Lung (tissue), 12 donors: ENCODE results near the gene CDK14. TPM values are rescaled to one million over a fixed set of nuclear protein-coding genes. Genes with fewer than 3 reads are reported as not detected.

Source experiments
- ATAC-seq: fragments of 200-7000 bp; cut with Tn5 transposase; one replicate; pipeline ENCODE4 v1.9.1; 2020; ENCODE audit warnings: moderate number of reproducible peaks; ENCODE audit not compliant: insufficient read depth, low FRiP score
- DNase-seq, 3 donors: peaks; one replicate each; pipeline ENCODE4 v3.0.0-alpha.2; 2013 to 2017
- H3K27ac ChIP-seq, 2 donors: one replicate each; pipeline ENCODE4 v1.5.1; 2013; ENCODE audit warnings: mild to moderate bottlenecking in 2 of 2, moderate library complexity in 2 of 2, control low read depth in 1 of 2, inconsistent platforms in 1 of 2, low read depth in 1 of 2, low read length in 1 of 2
- H3K27me3 ChIP-seq, 3 donors: one replicate each; pipeline ENCODE4 v1.5.1; 2013; ENCODE audit warnings: low read length in 2 of 3; ENCODE audit not compliant: control insufficient read depth in 3 of 3, insufficient read depth in 3 of 3
- H3K36me3 ChIP-seq, 4 donors: one replicate each; pipeline ENCODE4 v1.5.1; 2013; ENCODE audit warnings: low read length in 4 of 4, mild to moderate bottlenecking in 1 of 4, moderate library complexity in 1 of 4; ENCODE audit not compliant: control insufficient read depth in 4 of 4, insufficient read depth in 4 of 4
- H3K4me1 ChIP-seq, 5 donors: one replicate each; pipeline ENCODE4 v1.5.1; 2013; ENCODE audit warnings: low read length in 5 of 5, mild to moderate bottlenecking in 2 of 5, moderate library complexity in 1 of 5; ENCODE audit not compliant: control insufficient read depth in 5 of 5, insufficient read depth in 5 of 5
- H3K4me3 ChIP-seq: one replicate; pipeline ENCODE4 v1.5.1; 2013; ENCODE audit warnings: mild to moderate bottlenecking, control low read depth, moderate library complexity
- H3K9ac ChIP-seq, 2 donors: one replicate each; pipeline ENCODE4 v1.5.1; 2013; ENCODE audit warnings: low read length in 2 of 2, control low read depth in 1 of 2; ENCODE audit not compliant: insufficient read depth in 1 of 2
- H3K9me3 ChIP-seq, 4 donors: one replicate each; pipeline ENCODE4 v1.5.1; 2013; ENCODE audit warnings: low read length in 3 of 4, mild to moderate bottlenecking in 1 of 4, moderate library complexity in 1 of 4; ENCODE audit not compliant: control insufficient read depth in 4 of 4, insufficient read depth in 3 of 4
- WGBS, 2 donors: extraction: QIAGEN DNeasy Blood & Tissue Kit; methylation state at CpG; one replicate each; pipeline ENCODE4 v1.1.7; 2013; 5-methylcytosine and 5-hydroxymethylcytosine counted together
- polyA plus RNA-seq, 2 donors: library from polyadenylated mRNA; stranded (reverse); fragments of 200-250 nt; gene quantifications; one replicate each; pipeline ENCODE4 v1.2.1, GENCODE V29; 2013
- total RNA-seq, 2 donors: library from RNA; depleted of rRNA in 1 of 2; stranded (reverse); fragments of >200 nt in 1 of 2; gene quantifications; one replicate each; pipeline ENCODE4 v1.2.1, GENCODE V29; 2014 to 2021
- TF ChIP-seq, protein P1 (sequence below): IDR thresholded peaks from 2 replicates; pipeline ENCODE4 v1.5.1; 2012; ENCODE audit warnings: mild to moderate bottlenecking; ENCODE audit errors: control extremely low read depth, extremely low read depth
- donor health status: control.
- donor health status: control.
- donor health status: Bipolar disorder and iron deficiency.
- donor health status: healthy.
- donor health status: DM: yes; HTN: yes; CAD: no.

The CDK14 gene
- total and polyA plus RNA-seq, 4 donors: 4.3 to 117 (median 18.9) TPM

DNA sequence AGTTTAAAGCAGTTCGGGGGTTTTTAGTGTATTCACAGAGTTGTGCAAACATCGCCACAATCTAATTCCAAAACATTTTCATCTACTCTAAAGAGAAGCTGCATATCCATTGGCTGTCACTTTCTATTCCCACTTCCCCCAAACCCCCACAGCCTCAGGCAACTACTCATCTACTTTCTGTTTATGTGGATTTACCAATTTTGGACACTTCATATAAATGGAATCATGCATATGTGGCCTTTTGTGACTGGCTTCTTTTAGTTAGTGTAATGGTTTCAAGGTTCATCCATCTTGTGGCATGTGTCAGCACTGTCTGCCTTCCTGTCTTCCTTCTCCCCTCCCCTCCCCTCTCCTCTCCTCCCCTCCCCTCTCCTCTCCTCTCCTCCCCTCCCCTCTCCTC, 589.6 kb downstream of the CDK14 start:
- Histone ChIP-seq H3K9ac (no peak overlapping the region), H3K4me3 (no peak overlapping the region), H3K36me3 (no peaks in the 10 kb centered on the region), H3K27ac (no peak overlapping the region), H3K27me3 (no peaks in the 10 kb centered on the region), H3K9me3 (no peaks in the 10 kb centered on the region), H3K4me1 (peaks cover 0 to 6% (median 0%) of the 10 kb centered on the region in 5 donors)
- ATAC-seq: no peak
- WGBS, 2 donors: 95 to 96% methylated on average over 2 of the region's 2 CpGs
- DNase-seq: no peak
- TF ChIP-seq, protein P1, sequence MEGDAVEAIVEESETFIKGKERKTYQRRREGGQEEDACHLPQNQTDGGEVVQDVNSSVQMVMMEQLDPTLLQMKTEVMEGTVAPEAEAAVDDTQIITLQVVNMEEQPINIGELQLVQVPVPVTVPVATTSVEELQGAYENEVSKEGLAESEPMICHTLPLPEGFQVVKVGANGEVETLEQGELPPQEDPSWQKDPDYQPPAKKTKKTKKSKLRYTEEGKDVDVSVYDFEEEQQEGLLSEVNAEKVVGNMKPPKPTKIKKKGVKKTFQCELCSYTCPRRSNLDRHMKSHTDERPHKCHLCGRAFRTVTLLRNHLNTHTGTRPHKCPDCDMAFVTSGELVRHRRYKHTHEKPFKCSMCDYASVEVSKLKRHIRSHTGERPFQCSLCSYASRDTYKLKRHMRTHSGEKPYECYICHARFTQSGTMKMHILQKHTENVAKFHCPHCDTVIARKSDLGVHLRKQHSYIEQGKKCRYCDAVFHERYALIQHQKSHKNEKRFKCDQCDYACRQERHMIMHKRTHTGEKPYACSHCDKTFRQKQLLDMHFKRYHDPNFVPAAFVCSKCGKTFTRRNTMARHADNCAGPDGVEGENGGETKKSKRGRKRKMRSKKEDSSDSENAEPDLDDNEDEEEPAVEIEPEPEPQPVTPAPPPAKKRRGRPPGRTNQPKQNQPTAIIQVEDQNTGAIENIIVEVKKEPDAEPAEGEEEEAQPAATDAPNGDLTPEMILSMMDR: no peak

DNA sequence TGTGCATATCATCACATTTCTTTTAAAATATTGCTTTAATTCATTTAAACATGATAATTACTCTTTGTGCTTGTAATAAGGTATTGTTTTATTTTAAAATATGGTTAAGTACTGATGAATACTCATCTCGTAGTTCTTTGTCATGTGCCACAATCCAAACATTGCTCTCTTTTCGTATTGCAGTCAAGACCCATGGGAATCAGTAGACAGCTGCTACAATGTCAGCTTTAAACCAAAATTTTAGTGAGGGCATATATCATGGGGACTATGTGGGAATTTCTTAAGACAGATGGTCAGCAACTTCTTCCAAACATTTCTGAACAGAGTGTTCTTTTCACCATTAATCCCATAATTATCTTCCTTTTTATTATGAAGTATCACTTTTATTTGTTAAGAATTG, 590.9 kb downstream of the CDK14 start:
- TF ChIP-seq, protein P1: no peak
- DNase-seq (no peak), ATAC-seq (no peak)
- no peaks in the 10 kb centered on the region for H3K9me3 ChIP-seq
- WGBS, 2 donors: 91% methylated on average over 2 of the region's 2 CpGs
- H3K27ac ChIP-seq: no peak overlapping the region
- H3K36me3 ChIP-seq: no peaks in the 10 kb centered on the region
- H3K9ac ChIP-seq: no peak overlapping the region
- no peaks in the 10 kb centered on the region for H3K27me3 ChIP-seq
- H3K4me1 ChIP-seq: peaks cover 0 to 6% (median 0%) of the 10 kb centered on the region in 5 donors
- H3K4me3 ChIP-seq: no peak overlapping the region

DNA sequence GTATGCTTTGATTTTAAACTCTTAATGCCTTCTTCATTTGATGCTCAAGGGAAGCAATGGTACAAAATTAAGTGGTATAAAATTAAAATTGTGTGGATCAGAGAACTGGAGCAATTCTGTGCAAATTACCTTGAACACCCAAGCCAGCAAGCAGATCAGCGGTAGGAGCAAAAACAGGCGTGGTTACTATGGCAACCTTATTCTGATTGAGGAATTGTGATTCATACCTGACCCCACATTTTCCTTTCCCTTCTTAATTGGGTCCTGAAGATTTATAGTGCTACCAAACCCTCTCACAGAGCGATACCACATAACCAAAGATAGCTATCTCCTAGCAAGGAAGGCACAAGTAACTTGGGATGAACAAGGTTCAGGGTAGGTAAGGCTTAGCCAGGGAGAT, 595.6 kb downstream of the CDK14 start:
- H3K27ac ChIP-seq: no peak overlapping the region
- H3K4me1 ChIP-seq: peaks cover 0 to 27% (median 10%) of the 10 kb centered on the region in 5 donors
- no peak overlapping the region for H3K4me3 ChIP-seq
- 96% methylated on average over 3 of the region's 3 CpGs for WGBS, 2 donors
- H3K9ac ChIP-seq: no peak overlapping the region
- ATAC-seq (no peak), DNase-seq (no peak)
- no peaks in the 10 kb centered on the region for H3K36me3 ChIP-seq
- no peaks in the 10 kb centered on the region for H3K9me3 ChIP-seq
- H3K27me3 ChIP-seq: no peaks in the 10 kb centered on the region
- TF ChIP-seq, protein P1: no peak

DNA sequence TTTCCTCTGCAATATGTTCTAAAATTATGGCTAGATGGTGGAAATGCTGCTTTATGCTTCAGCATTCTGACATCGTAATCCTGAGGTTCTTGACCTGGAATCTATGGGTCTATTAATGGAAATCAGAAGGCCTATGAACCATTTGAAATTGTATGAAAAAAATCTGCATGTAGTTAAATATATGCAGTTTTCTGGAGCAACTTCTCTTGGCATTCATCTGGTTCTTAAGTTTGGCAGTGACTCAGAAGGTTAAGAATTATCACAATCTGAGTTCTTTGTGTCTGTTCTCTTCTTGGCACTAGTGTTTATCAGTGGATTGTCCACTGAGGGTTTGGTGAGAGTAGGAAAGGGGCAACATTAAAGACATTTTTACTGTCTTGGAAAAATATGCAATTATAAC, 597.0 kb downstream of the CDK14 start:
- H3K4me3 ChIP-seq: no peak overlapping the region
- no peaks in the 10 kb centered on the region for H3K27me3 ChIP-seq
- H3K36me3 ChIP-seq: no peaks in the 10 kb centered on the region
- no peak overlapping the region for H3K27ac ChIP-seq
- 82 to 83% methylated on average over 1 of the region's 1 CpG for WGBS, 2 donors
- H3K4me1 ChIP-seq: peaks cover 0 to 27% (median 10%) of the 10 kb centered on the region in 5 donors
- no peaks in the 10 kb centered on the region for H3K9me3 ChIP-seq
- no peak overlapping the region for H3K9ac ChIP-seq
- TF ChIP-seq, protein P1: no peak
- peak in 1 of 3 donors; percentile 35 for DNase-seq
- no peak for ATAC-seq
